Lung (tissue), 12 donors: ENCODE results near the gene TEP1. TPM values are rescaled to one million over a fixed set of nuclear protein-coding genes. Genes with fewer than 3 reads are reported as not detected.

Experiments used
- ATAC-seq: fragments of 200-7000 bp; cut with Tn5 transposase; one replicate; pipeline ENCODE4 v1.9.1; 2020; ENCODE audit warnings: moderate number of reproducible peaks; ENCODE audit not compliant: insufficient read depth, low FRiP score
- DNase-seq, 3 donors: peaks; one replicate each; pipeline ENCODE4 v3.0.0-alpha.2; 2013 to 2017
- H3K27ac ChIP-seq, 2 donors: one replicate each; pipeline ENCODE4 v1.5.1; 2013; ENCODE audit warnings: mild to moderate bottlenecking in 2 of 2, moderate library complexity in 2 of 2, control low read depth in 1 of 2, inconsistent platforms in 1 of 2, low read depth in 1 of 2, low read length in 1 of 2
- H3K27me3 ChIP-seq, 3 donors: one replicate each; pipeline ENCODE4 v1.5.1; 2013; ENCODE audit warnings: low read length in 2 of 3; ENCODE audit not compliant: control insufficient read depth in 3 of 3, insufficient read depth in 3 of 3
- H3K36me3 ChIP-seq, 4 donors: one replicate each; pipeline ENCODE4 v1.5.1; 2013; ENCODE audit warnings: low read length in 4 of 4, mild to moderate bottlenecking in 1 of 4, moderate library complexity in 1 of 4; ENCODE audit not compliant: control insufficient read depth in 4 of 4, insufficient read depth in 4 of 4
- H3K4me1 ChIP-seq, 5 donors: one replicate each; pipeline ENCODE4 v1.5.1; 2013; ENCODE audit warnings: low read length in 5 of 5, mild to moderate bottlenecking in 2 of 5, moderate library complexity in 1 of 5; ENCODE audit not compliant: control insufficient read depth in 5 of 5, insufficient read depth in 5 of 5
- H3K4me3 ChIP-seq: one replicate; pipeline ENCODE4 v1.5.1; 2013; ENCODE audit warnings: mild to moderate bottlenecking, control low read depth, moderate library complexity
- H3K9ac ChIP-seq, 2 donors: one replicate each; pipeline ENCODE4 v1.5.1; 2013; ENCODE audit warnings: low read length in 2 of 2, control low read depth in 1 of 2; ENCODE audit not compliant: insufficient read depth in 1 of 2
- H3K9me3 ChIP-seq, 4 donors: one replicate each; pipeline ENCODE4 v1.5.1; 2013; ENCODE audit warnings: low read length in 3 of 4, mild to moderate bottlenecking in 1 of 4, moderate library complexity in 1 of 4; ENCODE audit not compliant: control insufficient read depth in 4 of 4, insufficient read depth in 3 of 4
- WGBS, 2 donors: extraction: QIAGEN DNeasy Blood & Tissue Kit; methylation state at CpG; one replicate each; pipeline ENCODE4 v1.1.7; 2013; 5-methylcytosine and 5-hydroxymethylcytosine counted together
- polyA plus RNA-seq, 2 donors: library from polyadenylated mRNA; stranded (reverse); fragments of 200-250 nt; gene quantifications; one replicate each; pipeline ENCODE4 v1.2.1, GENCODE V29; 2013
- total RNA-seq, 2 donors: library from RNA; depleted of rRNA in 1 of 2; stranded (reverse); fragments of >200 nt in 1 of 2; gene quantifications; one replicate each; pipeline ENCODE4 v1.2.1, GENCODE V29; 2014 to 2021
- TF ChIP-seq, protein P1 (sequence below): IDR thresholded peaks from 2 replicates; pipeline ENCODE4 v1.5.1; 2012; ENCODE audit warnings: mild to moderate bottlenecking; ENCODE audit errors: control extremely low read depth, extremely low read depth
- donor health status: control.
- donor health status: control.
- donor health status: Bipolar disorder and iron deficiency.
- donor health status: healthy.
- donor health status: DM: yes; HTN: yes; CAD: no.

TEP1 gene
- total and polyA plus RNA-seq, 4 donors = 15.7 to 44.7 (median 22.5) TPM

DNA sequence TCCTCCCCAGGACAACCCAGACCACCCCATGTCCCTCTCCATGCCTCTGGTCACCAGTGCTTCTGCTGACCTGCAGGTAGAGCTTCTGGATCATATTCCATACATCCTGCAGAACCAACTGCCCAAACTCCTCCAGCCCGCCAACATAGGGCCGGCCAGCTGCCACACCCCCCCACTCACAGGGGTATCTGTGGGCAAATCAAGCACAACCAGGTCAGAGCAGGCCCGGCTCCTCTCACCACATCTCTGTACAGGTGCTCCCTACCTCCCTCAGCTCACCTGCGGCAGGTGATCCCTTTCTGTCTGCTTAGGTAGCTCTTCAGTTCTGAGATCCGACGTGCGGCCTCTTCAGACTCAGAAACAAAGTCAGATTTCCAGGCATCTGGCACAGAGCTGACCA is 29.0 kb downstream of the TEP1 start:
- WGBS, 2 donors = 91 to 93% methylated on average over 7 of the region's 7 CpGs

GRCh38 chr14:20383636-20384035 is 29.7 kb downstream of the TEP1 start:
- no peak overlapping the region for H3K9ac ChIP-seq
- H3K4me3 ChIP-seq = no peak overlapping the region
- TF ChIP-seq, protein P1, sequence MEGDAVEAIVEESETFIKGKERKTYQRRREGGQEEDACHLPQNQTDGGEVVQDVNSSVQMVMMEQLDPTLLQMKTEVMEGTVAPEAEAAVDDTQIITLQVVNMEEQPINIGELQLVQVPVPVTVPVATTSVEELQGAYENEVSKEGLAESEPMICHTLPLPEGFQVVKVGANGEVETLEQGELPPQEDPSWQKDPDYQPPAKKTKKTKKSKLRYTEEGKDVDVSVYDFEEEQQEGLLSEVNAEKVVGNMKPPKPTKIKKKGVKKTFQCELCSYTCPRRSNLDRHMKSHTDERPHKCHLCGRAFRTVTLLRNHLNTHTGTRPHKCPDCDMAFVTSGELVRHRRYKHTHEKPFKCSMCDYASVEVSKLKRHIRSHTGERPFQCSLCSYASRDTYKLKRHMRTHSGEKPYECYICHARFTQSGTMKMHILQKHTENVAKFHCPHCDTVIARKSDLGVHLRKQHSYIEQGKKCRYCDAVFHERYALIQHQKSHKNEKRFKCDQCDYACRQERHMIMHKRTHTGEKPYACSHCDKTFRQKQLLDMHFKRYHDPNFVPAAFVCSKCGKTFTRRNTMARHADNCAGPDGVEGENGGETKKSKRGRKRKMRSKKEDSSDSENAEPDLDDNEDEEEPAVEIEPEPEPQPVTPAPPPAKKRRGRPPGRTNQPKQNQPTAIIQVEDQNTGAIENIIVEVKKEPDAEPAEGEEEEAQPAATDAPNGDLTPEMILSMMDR = no peak
- peaks cover 20 to 83% (median 32%) of the 10 kb centered on the region in 4 donors for H3K36me3 ChIP-seq
- H3K4me1 ChIP-seq = no peaks in the 10 kb centered on the region
- DNase-seq (no peak), ATAC-seq (no peak)
- H3K9me3 ChIP-seq = no peaks in the 10 kb centered on the region
- no peaks in the 10 kb centered on the region for H3K27me3 ChIP-seq
- H3K27ac ChIP-seq = no peak overlapping the region
- 93 to 96% methylated on average over 5 of the region's 5 CpGs for WGBS, 2 donors

More for the DNA sequence above, 29.0 kb downstream of the TEP1 start:
- TF ChIP-seq, protein P1 = no peak
- no peak overlapping the region for H3K4me3 ChIP-seq
- DNase-seq (no peak), ATAC-seq (no peak)
- H3K36me3 ChIP-seq = peaks cover 23 to 80% (median 30%) of the 10 kb centered on the region in 4 donors
- no peaks in the 10 kb centered on the region for H3K4me1 ChIP-seq
- no peaks in the 10 kb centered on the region for H3K9me3 ChIP-seq
- H3K27me3 ChIP-seq = no peaks in the 10 kb centered on the region
- H3K9ac ChIP-seq = no peak overlapping the region
- H3K27ac ChIP-seq = no peak overlapping the region

DNA sequence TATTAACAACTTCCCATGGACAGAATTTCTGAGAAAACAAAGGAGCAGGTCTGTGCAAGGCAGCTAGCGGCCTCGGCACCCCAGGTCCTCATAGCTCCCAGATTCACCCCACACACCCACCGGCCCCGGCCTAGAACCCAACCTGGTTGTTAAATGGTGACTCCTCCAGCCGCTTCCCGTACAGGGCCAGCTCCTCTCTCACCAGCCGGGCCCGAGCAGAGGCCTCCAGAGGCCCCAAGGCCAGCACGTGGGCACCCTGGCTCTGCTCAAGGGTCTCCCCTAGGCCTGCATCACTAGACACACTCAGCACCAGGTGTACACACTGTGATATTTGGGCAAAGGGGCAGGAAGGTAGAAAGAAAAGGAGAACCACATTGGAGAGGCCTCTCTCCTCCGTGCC is 30.3 kb downstream of the TEP1 start:
- WGBS, 2 donors = 95 to 96% methylated on average over 10 of the region's 10 CpGs
- Histone ChIP-seq H3K9ac (no peak overlapping the region), H3K27me3 (no peaks in the 10 kb centered on the region), H3K9me3 (no peaks in the 10 kb centered on the region), H3K36me3 (peaks cover 20 to 87% (median 33%) of the 10 kb centered on the region in 4 donors), H3K27ac (no peak overlapping the region), H3K4me3 (no peak overlapping the region), H3K4me1 (no peaks in the 10 kb centered on the region)
- TF ChIP-seq, protein P1 = no peak
- no peak for ATAC-seq
- DNase-seq = no peak

- Histone ChIP-seq H3K4me1 (no peaks in the 10 kb centered on the region), H3K27me3 (no peaks in the 10 kb centered on the region), H3K27ac (no peak overlapping the region), H3K4me3 (no peak overlapping the region), H3K36me3 (peaks cover 19 to 87% (median 31%) of the 10 kb centered on the region in 4 donors), H3K9me3 (no peaks in the 10 kb centered on the region), H3K9ac (no peak overlapping the region)
- TF ChIP-seq, protein P1 = no peak
- WGBS, 2 donors = 94 to 96% methylated on average over 8 to 12 of the region's 12 CpGs
- ATAC-seq = no peak
- no peak for DNase-seq
Observed at GRCh38 chr14:20382526-20382925, 30.8 kb downstream of the TEP1 start.
